HG03039 (cell line): ENCODE results near the gene CAB39.

Experiments
- ATAC-seq: cut with Tn5 transposase; IDR thresholded peaks from one replicate; pipeline ENCODE4 v1.9.1; 2021; ENCODE audit warnings: mild to moderate bottlenecking, moderate library complexity; ENCODE audit not compliant: unreplicated experiment

CAB39 gene

DNA sequence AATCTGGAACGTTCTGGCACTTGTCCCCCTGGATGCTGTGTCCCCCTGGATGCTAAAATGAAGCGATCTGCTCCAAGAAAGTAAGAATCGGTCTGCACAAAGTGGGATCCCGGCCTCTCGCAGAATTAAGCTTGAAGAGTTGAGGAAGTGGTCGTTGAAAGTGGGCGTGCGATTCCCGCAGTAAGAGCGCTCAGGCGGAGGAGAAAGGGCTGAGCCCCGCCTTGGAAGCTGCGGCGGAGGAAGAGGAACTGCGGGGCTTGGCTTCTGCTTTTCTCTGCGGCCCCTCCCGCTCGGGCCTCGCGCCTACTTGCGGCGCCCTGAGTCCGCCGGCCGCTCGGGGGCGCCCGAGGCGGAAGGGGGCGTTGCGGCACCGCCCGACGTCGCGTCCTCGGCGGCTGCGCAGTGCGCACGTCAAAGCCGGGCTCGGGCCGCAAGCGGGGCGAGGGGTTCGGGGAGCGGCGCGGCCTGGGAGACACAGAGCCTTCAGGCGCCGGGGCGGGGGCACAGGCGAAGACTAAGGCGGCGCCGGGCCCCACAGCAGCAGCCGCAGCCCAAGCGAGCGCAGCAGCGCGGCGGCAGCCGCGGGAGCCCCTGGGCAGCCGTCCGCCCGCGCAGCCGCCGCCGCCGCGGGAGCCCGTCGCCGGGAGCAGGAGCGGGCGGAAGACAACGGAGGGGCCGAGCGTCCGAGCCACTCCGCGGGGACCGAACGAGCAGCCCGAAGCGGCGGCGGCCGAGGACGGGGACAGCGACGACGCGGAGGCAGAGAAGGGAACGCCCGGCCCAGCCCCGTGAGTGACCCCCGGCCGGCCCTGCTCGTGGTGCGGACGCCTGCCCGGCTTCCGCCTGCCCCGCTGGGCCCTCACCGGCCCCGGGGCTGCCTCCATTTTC, at the start of gene CAB39:
Gene CAB39 (plus strand): TSS at position 400 of the 888 bp plus-strand sequence. CDS start 47,160 bp downstream, outside the sequence.
- ATAC-seq: peak; percentile 80

DNA sequence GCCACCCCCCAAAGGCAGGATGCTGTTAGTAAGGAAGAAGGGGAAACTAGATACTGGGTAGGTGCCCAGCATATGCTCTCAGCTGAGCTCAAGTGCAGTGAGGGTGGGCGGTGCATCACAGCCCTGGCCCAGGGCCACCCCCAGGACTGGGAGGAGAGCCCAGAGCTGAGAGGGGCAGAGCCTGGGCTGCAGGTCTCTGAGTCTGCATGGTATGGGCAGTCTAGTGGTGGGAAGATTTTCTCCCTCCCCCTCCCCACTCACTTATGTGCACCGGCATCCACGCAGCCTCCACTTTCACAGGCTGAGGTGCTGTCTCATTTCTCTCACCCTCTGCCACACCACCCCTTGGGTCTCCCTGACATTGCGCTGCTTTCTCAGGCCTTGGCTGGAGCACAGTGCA, 48.5 kb upstream of the CAB39 start:
- no peak for ATAC-seq

DNA sequence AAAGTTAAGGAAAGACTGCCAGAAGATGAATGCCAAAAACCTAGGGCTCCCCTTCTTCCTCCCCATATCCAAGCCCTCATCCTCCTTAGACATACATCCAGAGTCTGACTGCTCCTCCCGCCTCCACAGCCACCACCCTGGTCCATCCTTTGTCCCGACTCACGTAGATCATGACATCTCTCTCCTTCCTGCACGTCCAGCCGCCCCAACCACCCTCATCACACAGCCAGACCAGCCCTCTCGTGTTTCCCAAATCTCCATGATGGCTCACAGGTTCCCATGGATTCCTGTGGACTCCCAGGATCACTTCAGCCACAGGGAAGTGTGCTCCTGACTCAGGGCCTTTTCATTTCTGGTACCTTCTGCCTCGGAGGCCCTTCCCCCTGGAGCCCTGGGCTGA, 47.8 kb upstream of the CAB39 start:
- no peak for ATAC-seq

DNA sequence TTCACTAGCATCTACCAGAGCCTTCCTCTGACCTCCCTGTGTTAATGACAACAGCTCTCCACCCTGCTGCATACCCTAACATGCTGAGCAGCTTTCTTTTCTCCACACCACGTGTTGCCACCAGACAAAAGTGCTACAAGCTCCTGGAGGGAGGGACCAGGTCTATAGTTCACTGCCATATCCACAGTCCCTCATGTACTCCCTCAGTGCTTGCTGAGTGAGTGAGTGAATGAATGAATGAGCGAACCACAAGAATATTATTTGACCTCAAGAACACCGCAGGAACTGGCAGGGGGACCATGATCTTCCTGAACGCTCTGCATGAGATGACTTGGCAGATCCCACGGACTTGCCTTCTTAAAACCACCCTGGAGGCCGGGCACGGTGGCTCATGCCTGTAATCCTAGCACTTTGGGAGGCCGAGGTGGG, 47.4 kb upstream of the CAB39 start:
- ATAC-seq: no peak

DNA sequence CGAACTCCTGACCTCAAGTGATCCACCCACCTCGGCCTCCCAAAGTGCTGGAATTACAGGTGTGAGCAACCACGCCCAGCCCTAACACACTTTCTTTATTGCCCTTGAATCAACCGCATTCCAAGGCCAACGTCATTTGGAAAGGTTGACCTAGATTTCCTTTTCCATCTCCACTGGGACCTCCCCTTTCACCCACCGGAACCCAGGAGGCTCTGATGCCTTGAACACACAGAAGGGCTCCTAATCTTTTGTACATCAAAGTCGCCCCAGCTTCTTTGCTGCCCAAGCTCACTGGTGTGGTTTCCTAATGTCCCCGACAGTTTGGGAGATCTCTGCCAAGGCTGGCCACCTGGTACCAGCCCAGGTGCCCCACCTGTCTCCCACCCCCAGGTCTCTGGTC, 46.2 kb upstream of the CAB39 start:
- no peak for ATAC-seq

DNA sequence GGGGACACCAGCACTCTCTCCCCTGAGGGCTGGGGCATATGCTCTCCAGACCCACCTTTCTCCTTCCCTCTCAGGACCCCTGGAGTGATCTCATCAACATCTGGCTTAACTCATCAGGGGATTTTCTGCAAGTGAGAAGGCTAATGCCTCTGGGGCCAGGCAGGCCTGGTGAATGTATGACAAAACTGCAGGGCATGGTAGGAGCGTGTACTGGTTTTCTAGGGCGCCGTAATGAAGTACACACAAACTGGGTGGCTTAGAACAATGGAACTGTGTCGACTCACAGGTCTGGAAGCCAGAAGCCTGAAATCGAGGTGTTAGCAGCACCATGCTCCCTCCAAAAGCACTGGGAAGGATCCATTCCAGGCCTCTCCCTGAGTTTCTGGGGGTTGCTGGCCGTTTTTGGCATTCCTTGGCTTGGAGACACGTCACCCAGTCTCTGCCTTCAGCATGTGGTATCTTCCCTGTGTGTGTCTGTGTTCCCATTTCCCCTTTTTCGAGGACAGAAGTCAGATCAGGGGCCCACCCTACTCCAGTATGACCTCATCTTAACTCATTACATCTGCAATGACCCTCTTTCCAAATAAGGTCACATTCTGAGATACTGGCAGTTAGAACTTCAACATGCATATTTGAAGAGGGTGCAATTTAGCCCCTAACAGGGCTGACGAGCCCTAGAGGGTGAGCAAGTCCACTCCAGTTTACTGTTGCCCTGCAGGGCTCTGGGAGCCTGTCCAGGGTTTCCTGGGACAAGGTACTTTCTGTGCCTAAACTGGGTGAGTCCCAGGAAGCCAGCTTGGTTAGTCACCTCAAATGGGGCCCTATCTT, 45.5 kb upstream of the CAB39 start:
- ATAC-seq: no peak

DNA sequence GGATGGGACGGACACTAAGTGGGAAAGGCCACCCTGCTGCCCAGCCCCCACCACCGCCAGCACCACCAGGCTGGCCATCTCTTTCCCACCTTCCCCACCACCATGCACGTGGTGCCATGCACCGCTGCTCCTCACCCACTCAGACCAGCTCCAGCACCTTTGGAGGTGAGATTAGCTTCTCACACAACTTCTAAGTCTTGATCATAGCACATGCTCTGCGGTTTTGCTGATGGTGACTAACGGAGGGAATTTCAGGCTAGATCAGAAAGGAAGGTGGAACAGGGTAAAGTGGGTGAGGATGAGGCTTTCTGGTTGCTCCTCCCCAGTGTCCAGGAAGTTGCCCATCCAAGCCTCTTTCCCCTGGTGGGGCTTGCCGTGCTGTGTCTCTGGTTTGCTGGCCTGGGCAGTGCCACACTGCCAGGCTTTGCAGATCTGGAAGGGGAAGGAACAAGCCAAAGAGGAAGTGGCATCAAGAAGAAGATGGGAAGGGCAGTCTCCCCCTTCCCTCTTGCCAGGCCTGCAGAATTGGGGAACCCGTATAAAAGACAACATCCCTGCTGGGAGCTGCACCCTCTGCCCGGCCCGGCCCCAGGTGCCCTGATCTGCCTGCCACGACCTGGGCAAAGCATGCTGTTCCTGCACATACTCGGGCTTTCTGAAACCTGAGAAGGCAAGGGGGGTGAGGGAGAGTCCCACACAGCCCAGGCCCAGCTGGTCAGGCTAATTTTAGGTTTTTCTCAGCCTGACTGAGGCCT, 44.3 kb upstream of the CAB39 start:
- peak; percentile 45 for ATAC-seq

DNA sequence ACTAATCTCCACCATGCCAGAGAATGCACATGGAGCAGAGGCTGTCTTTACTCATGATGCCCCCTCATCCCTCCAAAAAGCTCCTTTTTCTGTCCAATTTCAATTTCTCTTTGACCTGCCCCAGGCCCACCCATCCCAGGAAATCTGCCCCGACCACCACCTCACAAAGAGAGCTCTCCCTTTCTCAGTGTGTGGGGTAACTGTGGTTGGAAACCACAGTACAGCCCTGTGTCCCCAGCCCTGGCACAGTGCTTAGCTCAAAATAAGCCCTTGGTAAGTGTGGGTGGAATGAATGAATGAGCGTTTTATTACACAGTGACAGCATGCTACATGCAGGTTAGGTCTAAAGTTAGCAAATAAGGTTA, 43.7 kb upstream of the CAB39 start:
- ATAC-seq: peak; percentile 31

DNA sequence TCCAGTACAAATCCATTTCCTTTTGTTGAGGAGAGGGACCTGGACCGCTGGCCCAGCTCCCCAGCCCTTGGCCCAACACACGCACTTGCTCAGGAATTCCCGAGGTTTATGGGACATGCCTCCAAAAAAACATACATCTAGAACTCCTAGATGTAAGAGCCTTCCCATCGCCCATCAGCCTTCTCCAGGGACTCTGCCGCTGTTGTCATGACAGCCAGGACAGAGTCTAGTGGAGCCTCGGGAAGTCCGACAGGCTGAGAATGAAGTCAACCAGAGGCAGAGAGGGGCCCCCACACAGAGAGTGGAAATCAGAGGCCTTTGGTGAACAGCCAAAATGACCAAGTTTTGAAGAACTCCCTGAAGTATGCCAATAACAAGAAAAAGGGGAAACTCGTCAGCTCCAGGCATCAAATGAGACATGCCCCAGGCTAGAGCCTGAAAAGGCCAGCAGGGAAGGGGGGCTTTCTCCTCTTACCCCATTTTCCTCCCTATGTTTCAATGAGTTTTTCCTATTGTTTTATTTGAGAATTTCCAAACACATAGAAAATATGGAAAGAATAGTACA, 43.2 kb upstream of the CAB39 start:
- ATAC-seq: no peak

DNA sequence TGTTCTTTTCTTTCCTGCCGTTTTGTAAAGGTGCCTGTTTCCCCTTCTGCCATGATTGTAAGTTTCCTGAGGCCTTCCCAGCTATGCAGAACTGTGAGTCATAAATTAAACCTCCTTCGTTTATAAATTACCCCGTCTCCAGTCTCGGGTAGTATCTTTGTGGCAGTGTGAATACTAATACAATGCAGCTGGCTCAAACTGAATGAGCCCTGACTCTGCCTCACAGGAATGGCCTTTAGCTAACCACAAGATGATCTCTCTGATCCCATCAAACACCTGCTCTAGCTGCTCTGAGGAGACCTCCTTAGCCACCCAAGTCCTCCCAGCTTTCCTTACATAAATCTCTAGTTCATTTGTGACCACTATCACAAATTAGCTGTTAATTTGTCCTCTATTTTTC, 41.5 kb upstream of the CAB39 start:
- no peak for ATAC-seq

DNA sequence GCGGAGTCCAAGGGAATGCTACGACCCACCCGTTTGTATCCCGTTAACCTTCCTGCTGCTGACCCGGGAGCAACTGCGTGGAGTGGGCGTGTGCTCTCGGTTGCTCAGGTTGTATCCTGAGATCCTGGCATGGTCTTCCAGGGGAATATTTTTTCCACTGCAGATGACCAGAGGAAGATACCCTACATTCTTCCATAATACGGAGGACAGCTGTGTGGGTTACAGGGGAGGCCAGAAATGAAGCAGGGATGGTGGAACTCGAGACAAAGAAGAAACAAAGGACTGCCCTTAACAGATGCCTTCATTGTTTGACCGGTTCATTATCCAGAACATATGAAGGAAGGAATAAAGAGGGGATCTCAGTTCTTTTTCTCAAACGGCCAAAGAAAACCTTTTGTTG, 39.8 kb upstream of the CAB39 start:
- no peak for ATAC-seq

DNA sequence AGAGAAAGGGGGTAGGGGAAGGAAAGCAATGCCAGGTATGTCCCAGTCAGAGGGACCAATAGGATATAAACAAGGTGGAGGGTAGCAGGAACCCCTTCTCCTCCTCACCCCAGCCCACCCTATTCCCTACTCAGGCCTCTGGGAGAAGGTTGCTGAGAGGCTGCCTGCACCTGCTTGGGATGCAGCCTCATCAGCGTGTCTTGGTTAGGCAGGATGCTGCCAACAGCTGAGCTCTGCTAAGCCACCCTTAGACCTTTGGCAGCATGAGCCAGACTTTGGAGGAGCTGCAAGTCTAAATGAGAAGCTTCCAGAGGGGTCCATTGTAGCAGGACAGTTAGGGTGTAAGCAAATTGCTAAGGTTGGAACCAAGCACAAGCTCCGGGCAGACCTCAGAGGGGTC, 38.2 kb upstream of the CAB39 start:
- ATAC-seq: no peak

DNA sequence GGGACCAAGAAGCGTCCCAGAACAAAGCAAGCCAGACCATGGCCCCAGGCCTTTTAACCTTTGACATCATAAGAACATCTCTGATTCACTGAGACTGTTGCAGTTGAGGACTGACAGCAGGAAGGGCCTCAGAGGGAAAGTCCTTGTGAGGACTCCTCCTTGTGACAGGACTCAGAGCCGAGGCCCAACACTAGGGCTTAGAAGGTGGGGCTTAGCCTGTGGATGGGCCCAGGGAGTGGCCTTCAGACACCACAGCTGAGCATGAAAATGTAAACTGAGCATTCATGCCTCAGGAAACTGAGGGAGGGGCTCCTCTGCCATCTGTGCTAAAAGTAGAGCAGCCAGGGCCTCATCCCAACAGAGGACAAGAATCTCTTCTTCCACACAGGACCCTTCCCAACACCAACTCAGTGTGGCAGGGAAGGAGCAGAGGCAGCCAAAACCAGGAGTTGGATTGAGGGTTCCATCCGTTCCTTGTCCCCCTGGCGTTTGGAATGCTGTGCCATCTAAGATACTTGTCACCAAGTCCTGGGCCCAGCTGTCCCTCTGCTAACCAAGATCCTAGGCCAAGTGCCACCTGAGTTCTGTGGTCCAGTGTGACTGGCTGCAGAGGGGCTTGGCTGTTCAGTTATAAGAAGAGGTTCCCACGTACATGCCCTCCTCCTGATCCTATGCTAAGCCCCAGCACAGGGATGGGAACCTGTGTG, 37.5 kb upstream of the CAB39 start:
- no peak for ATAC-seq

DNA sequence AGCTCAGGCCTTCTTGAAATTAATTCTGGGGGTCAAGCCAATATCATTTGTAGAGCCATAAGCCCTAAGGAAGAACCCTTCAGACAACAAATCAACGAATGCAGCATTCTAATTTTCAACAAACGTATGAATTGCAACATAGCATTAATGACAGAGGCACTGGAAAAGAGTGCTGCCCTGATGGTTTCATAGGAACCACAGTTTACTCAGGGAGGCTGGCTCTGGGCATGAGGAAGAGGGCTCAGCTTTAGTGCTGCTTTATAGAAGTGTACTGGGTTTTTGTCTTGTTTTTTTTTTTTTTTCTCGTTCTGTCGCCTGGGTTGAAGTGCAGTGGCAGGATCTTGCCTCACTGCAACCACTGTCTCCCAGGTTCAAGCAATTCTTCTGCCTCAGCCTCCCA, 36.1 kb upstream of the CAB39 start:
- no peak for ATAC-seq

DNA sequence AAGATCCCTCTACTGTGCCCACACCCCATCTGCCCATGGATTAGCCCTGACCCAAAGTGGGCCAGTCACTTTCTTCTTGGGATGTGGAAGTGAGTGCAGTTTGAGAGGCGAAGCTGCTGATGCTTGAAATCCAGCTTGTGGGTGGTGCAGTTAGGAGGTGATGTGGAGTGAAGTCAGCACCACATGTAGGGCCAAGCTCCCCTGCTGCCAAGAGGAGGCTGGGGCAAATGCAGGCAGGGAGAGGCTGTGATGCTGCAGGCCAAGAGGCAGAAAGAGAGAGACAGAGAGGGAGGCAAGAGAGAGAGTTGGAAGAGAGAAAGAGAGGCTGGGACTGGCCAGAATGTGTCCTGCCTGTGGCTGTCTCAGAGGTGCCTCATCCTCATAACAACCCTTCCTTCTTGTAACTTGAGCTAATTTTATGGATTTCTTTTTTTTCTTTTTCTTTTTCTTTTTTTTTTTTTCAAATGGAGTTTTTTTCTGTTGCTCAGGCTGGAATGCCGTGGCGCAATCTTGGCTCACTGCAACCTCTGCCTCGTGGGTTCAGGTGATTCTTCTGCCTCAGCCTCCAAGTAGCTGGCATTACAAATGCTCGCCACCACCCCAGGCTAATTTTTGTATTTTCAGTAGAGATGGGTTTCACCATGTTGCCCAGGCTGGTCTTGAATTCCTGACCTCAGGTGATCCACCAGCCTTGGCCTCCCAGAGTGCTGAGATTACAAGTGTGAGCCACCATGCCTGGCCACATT, 35.3 kb upstream of the CAB39 start:
- no peak for ATAC-seq

DNA sequence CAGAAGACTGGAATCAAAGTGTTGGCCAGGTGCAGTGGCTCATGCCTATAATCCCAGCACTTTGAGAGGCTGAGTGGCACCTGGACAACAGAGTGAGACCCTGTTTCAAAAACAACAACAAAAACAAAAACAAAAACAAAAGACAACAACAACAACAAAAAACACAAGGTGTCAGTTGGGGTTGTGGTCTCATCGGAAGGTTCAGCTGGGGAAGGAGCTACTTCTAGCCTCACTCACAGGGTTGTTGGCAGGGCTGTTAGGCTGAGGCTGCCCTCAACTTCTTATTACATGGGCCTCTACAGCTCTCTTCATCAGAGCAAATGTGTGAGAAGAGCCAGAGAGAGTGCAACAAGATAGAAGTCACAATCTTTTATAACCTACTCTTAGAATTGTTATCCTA, 34.6 kb upstream of the CAB39 start:
- no peak for ATAC-seq

DNA sequence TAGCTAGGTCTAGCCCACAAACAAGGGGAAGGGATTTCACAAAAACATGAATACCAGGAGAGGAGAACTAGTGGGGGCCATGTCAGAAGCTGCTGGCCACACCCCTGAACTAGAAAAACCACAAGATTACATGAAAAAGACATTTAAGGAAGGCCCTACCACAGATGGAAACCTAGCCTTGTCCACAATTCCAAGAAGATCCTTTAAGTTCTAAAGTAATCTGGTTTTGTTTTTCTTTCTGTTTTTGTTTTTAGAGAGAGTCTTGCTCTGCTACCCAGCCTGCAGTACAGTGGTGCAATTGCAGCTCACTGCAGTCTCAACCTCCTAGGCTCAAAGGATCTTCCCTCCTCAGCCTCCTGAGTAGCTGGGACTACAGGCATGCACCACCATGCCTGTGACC, 34.2 kb upstream of the CAB39 start:
- ATAC-seq: no peak

DNA sequence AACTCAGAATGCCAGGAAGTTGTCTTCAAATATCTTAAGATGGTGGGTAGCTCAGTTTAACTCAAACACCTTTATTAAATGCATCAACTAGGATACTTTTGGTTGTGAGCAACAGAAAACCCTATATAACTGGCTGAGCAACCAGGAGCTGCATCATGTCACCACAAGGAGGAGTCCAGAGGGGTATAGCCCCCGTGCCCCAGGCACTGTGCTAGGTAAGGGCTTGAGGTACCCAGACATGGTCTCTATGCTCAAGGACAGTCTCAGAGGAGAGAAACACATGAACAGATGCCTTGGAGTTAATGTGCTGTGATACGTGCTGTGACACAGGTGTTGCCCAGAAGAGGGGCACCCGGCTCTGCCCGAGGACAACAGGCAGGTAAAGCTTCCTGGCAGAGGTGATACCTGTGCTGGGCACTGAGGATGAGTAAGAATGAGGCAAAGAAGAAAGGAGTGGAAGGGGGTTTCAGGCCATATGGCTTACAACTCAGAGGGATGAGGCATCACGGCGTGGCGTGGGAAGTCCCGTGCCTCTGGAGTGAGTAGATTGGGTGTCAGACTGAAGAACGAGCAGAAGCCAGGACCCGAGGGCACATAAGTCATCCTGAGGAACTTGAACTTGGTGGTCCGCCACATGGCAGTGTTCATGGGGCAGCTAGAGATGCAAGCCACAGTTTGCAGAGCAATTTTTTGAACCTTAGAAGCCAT, 32.0 kb upstream of the CAB39 start:
- no peak for ATAC-seq

DNA sequence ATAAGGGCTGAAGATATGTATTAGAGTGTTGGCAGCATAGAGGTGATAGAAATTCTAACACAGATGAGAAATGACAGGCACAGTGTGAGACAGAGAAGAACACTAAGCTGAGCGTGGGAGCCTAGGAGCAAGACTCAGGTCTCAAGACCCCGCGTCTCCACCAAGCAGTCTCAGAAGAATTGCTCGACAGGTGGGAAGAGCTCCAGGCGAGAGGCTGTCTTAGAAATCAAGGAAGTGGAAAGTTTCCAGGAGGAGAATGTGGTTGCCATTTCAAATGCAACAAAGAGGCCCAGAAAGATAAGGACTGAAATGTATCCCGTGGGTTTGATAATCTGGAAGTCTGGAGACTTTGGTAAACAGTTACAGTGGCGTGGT, 31.5 kb upstream of the CAB39 start:
- no peak for ATAC-seq
